Activated CD8-positive, alpha-beta memory T cell treated with anti-CD3 and anti-CD28 coated beads for 36 hours (primary cell): ENCODE measurements around the gene MGLL. TPM values are rescaled to one million over a fixed set of nuclear protein-coding genes. Genes with fewer than 3 reads are reported as not detected.
"Not testable (repeated sequence)": the region's sequence is repeated elsewhere in the genome, so short reads cannot be mapped to it uniquely, and the experiment has no call there.

Experiments used
- CTCF ChIA-PET: fragments of 350-600 bp; sonication (Branson Sonifier 250); formaldehyde crosslinking; loops from one replicate; lab custom pipeline; 2021; ENCODE audit warnings: antibody characterized with exemption; lab: Charles Lee
- POLR2A ChIA-PET: fragments of 350-600 bp; sonication (Branson Sonifier 250); formaldehyde crosslinking; loops from one replicate; lab custom pipeline; 2021; ENCODE audit warnings: antibody characterized with exemption; lab: Charles Lee
- total RNA-seq, 2 experiments: library from RNA; stranded (reverse); gene quantifications; one replicate each; pipeline ENCODE4 v1.2.3, GENCODE V29; 2021

MGLL gene
- total RNA-seq, 2 experiments from 2014 or later: 2.2 to 4.9 TPM

- POLR2A ChIA-PET: no interaction called here
- CTCF ChIA-PET: no interaction called here
Observed at GRCh38 chr3:127709320-127710060, 112.8 kb downstream of the MGLL start.

GRCh38 chr3:127708837-127709236, 113.5 kb downstream of the MGLL start:
- ChIA-PET CTCF (no interaction called here), POLR2A (no interaction called here)

DNA sequence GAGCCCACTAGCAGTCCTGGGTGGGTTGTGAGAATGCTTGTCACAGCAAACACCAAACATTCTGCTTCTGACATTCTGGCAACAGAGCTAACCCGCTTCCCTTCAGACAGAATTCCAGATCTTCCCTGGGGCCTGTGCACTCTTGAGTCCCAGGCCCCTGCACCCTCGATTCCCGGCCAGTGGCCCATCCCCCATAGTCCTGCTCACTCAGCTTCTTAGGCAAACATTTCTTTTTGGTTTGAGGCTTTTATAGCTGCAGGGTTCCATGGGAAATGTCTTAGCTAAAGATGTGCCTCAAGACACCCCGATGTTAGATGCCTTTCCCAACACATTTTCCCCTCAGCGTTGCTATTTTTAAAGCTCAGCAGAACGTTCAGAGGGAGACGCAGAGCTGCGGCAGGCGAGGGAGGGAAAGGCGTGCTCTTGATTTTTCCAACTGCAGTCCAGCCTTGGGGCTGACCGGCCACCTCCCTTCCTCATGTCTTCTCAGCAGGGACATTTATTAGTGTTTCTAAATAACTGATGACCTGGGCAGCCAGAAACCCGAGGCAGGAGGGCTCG, 114.4 kb downstream of the MGLL start:
- ChIA-PET POLR2A (no interaction called here), CTCF (no interaction called here)

DNA sequence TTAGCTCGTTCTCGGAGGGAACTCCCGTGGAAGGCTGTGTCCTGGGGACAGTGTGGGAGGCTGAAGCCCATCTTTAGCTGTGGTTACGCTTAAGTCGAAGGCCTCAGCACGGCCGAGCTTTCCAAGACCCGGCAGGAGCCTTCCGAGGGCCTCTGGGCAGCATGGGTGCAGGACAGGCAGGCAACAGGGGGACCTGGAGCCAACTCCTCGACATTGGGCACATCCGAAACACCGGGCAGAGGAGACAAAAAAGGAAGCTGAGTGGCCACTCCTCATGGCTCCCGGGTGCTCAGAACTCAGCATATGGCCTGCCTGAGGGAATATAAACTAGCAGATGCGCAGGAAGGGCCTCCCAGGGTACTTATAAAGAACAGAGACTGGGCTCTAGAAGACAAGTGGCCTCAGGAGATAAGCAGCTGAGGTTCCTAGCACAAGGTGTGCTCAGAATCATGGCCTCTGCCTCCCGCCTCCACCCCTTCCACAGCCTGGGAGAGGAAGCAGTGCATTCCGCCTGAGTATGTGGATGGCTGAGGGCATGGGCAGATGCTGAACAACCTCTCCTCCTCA, 115.4 kb downstream of the MGLL start:
- CTCF ChIA-PET: interaction anchor here (0.9 kb wide), 1 partner anchor 37 kb away, joined by 3 read pairs; no protein-coding TSS in a partner anchor

DNA sequence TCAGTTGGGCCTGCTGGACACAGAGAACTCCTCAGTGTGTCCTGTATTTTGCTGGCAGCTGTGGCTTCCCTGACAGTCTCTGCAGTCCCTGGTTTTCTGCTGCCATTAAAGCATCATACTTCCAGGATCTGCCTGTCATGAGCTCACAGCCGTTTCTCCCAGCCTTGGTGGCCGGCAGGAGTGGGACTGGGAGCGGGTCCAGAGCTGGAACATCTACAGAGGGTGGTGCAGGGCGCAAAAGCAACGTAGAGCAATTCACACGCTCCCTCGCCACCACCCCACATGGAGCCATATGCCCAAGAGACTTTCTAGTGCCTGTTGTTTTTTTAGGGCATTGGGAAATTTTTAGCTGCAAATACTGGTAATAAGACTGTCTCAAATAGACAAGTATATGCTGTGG, 116.0 kb downstream of the MGLL start:
- ChIA-PET CTCF (interaction anchor here (0.9 kb wide), 1 partner anchor 38 kb away, joined by 3 read pairs; no protein-coding TSS in a partner anchor), POLR2A (no interaction called here)

More for the DNA sequence above, 115.4 kb downstream of the MGLL start:
- POLR2A ChIA-PET: no interaction called here

- CTCF ChIA-PET, POLR2A ChIA-PET: not testable (repeated sequence)
Observed at GRCh38 chr3:127704840-127705239, 117.5 kb downstream of the MGLL start.

DNA sequence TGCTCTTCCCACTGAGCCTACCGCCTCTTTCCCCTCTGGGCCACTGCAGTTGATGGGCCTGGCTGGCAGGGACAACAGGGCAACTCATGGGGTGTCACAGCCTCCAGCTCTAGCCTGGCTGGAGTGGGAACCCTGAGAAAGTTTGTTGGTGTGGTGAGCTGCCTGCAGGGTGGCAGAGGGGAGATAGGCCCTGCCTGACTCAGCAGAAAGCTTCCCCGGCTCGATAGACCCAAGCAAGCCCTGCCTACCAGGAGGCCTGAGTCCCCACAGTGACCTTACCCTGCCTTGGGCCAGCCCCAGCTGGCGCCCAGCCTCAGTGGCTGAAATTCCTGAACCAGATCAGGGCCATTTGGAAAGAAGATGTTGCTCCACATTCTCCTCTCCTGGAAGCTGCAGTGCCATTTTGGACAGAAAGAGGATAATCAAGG, 120.2 kb downstream of the MGLL start:
- ChIA-PET POLR2A (no interaction called here), CTCF (no interaction called here)

- POLR2A ChIA-PET: no interaction called here
Observed at GRCh38 chr3:127701280-127701911, 120.9 kb downstream of the MGLL start.

GRCh38 chr3:127700406-127700805, 121.9 kb downstream of the MGLL start:
- POLR2A ChIA-PET: no interaction called here

More at GRCh38 chr3:127701280-127701911, 120.9 kb downstream of the MGLL start:
- CTCF ChIA-PET: interaction anchor here (0.7 kb wide), 1 partner anchor 50 kb away, joined by 3 read pairs; no protein-coding TSS in a partner anchor

GRCh38 chr3:127699416-127700300, 122.7 kb downstream of the MGLL start:
- ChIA-PET CTCF (no interaction called here), POLR2A (no interaction called here)

More at GRCh38 chr3:127700406-127700805, 121.9 kb downstream of the MGLL start:
- CTCF ChIA-PET: no interaction called here

- POLR2A ChIA-PET: no interaction called here
- CTCF ChIA-PET: no interaction called here
Observed at GRCh38 chr3:127698691-127699415, 123.5 kb downstream of the MGLL start.

DNA sequence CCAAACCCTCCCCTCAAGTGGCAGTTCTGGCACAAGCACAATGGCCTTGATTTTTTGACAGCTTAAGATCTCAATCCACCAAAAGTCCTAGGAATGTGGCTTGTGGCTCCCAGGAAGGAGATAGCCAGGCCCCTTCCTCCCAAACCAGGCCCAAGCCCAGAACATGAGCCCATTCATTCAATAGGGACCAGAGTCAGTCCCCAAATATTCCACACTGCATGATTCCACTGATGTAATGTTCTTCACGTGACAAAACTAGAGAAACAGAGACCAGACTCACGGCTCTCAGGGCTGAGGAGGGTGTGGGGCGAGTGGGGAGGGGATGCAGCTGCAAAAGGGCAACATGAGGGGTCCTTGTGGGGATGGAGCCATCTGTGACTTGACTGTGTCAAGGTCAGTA, 124.0 kb downstream of the MGLL start:
- CTCF ChIA-PET: no interaction called here
- POLR2A ChIA-PET: no interaction called here

DNA sequence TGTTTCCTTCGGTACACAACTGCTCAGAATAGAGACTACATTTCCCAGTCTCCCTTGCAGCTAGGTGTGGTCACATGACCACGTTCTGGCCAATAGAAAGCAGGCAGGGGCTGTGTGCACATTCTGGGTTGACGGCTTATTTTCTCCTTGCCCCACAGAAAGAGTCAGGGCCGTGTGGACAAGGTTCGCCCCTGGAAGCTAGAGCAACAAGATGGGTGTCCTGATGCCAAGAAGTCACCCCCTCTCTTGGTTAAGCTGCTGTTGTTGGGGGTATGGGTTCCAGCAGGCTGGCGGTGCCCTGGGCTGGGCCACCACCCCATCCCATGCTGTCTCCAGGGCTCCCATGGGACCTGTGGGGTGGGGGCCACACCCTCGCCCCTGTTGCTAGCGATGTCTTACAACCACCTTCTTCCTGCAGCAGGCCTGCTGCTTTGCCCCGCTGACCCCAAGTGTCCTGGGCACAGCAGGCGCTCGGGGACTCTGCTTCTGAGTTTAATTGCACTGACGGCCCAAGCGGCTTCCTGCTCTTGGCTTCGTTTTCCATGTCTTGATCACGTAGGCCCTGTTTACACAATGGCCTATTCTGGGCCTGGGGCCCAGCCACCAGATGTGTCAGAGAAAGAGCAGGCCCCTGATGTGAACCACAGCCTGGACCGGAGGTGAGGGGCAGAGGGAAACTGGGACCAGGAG, 124.6 kb downstream of the MGLL start:
- ChIA-PET POLR2A (no interaction called here), CTCF (no interaction called here)

DNA sequence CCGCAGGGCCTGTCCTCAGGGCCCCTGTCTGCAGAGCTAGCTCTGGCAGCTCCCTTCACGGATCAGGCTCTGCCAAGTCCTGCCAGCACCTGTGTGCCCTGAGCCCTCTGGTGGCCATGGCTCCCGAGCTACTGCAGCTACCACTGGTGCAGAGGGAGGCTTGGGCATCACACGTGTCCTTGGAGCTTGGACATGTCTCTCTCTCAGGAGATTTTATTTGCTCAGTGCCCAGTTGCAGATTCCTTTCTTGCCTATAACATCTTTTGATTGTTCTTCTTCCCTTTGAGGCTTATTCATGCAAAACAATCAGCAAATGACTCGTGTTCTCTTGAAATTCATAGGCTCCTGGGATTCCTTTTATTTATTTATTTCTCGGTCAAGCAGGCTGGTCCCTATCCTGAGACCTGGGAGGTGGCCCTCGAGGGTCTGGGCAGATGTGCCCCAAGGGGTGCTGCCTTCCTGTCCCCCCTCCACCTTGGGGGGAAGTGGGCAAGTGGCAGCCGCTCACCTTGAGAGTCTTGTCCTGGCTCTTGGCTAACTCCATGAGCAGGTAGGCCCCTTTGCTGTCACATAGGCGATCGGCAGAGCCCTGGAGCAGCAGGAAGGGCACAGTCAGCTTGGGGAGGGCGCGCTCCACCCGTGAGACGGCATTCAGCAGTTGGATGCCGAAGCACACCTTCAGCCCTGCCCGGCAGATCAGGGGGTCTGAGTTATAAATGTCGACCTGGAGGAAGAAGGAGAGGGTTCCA, 127.7 kb downstream of the MGLL start:
- ChIA-PET CTCF (interaction anchor here (1.1 to 1.4 kb wide), 3 partner anchors 56 to 148 kb away, joined by 3 to 4 read pairs (median 3); no protein-coding TSS in a partner anchor), POLR2A (no interaction called here)

DNA sequence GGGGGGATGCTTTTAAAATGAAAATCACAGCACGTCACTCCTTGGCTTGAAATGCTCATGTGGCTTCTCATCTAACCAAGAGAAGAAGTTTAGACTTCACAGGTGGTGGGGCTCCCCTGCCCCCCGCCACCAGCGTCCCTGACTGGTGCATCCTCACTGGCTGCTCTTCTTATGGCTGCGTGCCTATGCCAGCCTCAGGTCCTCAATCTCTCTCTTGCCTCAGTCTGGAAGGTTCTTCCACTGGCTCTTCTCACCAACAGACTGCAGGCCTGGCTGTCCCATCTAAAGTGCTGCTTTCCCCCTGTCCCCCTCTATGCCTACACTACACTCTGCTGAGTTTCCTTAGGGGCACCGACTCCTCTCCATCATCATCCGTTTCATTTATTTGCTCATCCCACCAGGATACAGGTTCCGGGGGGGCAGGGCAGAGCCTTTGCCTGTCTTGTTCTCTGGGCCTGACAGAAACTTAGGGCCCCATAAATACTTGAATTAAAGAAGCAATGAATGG, 128.9 kb downstream of the MGLL start:
- POLR2A ChIA-PET: no interaction called here
- CTCF ChIA-PET: interaction anchor here (1.4 kb wide), 1 partner anchor 118 kb away, joined by 4 read pairs; no protein-coding TSS in a partner anchor

DNA sequence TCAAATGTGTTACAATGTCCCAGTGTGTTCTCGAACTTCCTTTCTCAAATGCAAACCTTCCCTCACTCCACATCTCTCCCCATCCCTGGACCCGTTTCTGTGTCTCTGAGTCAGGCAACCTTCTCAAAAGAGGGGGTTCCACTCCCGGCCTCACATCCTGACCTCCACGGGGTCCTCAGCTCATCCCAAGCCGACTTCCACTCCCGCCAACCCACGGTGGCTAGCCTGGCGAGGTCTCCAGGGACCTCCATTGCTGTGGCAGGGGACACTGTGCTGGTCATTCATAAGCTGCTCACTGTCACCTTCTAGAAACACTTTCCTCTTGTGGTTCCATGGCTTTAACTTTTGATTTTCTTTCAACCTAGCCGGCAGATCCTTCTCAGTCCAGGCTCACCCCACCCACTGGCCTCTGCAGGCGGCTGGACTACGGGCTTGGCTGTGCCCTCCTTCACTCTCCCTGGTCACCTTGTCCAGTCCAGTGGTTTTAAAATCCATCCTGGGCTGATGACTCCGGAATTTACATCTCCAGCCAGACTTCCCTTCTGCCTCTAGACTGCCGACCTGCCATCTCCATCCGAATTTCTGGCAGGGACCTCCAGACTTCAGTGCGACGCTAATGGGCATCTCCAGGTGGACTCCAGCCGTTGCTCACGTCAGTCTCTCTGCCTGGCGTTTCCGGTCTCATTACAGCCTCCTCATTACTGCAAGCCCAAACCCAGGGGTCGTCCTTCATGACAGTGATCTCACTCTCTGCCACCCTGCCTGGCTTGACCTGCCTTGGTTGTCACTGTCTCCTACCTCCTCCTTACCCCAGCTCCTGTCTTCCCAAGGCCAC, 129.6 kb downstream of the MGLL start:
- POLR2A ChIA-PET: no interaction called here
- CTCF ChIA-PET: no interaction called here
